Ovary (tissue), 9 donors: ENCODE measurements around the gene GAP43. TPM values are rescaled to one million over a fixed set of nuclear protein-coding genes. Genes with fewer than 3 reads are reported as not detected.

ENCODE experiments used
- DNase-seq, 5 donors: peaks; one replicate each; pipeline ENCODE4 v3.0.0-alpha.2; 2019 to 2020
- H3K27ac ChIP-seq, 2 donors: fragments of 200-600 bp; one replicate each; pipeline versions ENCODE4 v1.5.1 to v1.8.0; 2019 to 2022
- H3K27me3 ChIP-seq: fragments of 200-600 bp; one replicate; pipeline ENCODE4 v1.8.0; 2022
- H3K36me3 ChIP-seq: fragments of 200-600 bp; sonication (generic); one replicate; pipeline ENCODE4 v1.5.1; 2019
- H3K4me1 ChIP-seq: one replicate; pipeline ENCODE4 v1.8.1; 2013; ENCODE audit warnings: mild to moderate bottlenecking, moderate library complexity; ENCODE audit not compliant: insufficient read depth
- H3K4me3 ChIP-seq: fragments of 200-600 bp; sonication (generic); one replicate; pipeline ENCODE4 v1.5.1; 2017
- H3K9me3 ChIP-seq, 2 donors: fragments of 200-600 bp in 1 of 2; sonication (generic) in 1 of 2; one replicate each; pipeline versions ENCODE4 v1.5.1 to v1.8.1; 2013 to 2019; ENCODE audit warnings: mild to moderate bottlenecking in 1 of 2, moderate library complexity in 1 of 2
- EP300 ChIP-seq: sonication (generic); formaldehyde crosslinking; IDR thresholded peaks from one replicate; pipeline ENCODE4 v1.6.1; 2017; ENCODE audit warnings: antibody characterized with exemption
- POLR2A ChIP-seq: fragments of 450-650 bp; IDR thresholded peaks from one replicate; pipeline ENCODE4 v1.6.1; 2017; ENCODE audit warnings: antibody characterized with exemption, mild to moderate bottlenecking, moderate library complexity
- WGBS, 3 donors: extraction: QIAGEN DNeasy Blood & Tissue Kit in 1 of 3; methylation state at CpG; one replicate each; pipeline versions ENCODE4 v1.1.5 to v1.1.7; 2013 to 2017; 5-methylcytosine and 5-hydroxymethylcytosine counted together
- intact Hi-C, 4 donors: fragments of 100-400 bp; cut with DNase I; formaldehyde crosslinking; loops; one replicate each; pipeline versions ENCODE4 v1.11.0 to v1.15.1; 2022 to 2023
- polyA plus RNA-seq, 2 donors: library from polyadenylated mRNA; stranded (reverse); fragments of 200-250 nt in 1 of 2; fragments of 350-450 nt in 1 of 2; fragmentation: Illumina TruSeq in 1 of 2; extraction: RNeasy Lipid Tissue Mini Kit (QIAGEN cat#74804) in 1 of 2; gene quantifications; one replicate each; pipeline ENCODE4 v1.2.3, GENCODE V29; 2013 to 2014
- total RNA-seq, 7 donors: library from RNA; depleted of rRNA in 2 of 7; stranded (reverse); fragments of >200 nt in 2 of 7; fragmentation: NEBNext Ultra II Directional in 3 of 7; extraction: Animal tissue kit (Norgen Biotek cat#: 25700) in 3 of 7; gene quantifications; one replicate each; pipeline versions ENCODE4 v1.1.0 to v1.2.4, GENCODE V29; 2016 to 2023
- TF ChIP-seq, protein P1 (sequence below), 3 donors: fragments of 450-650 bp in 2 of 3; fragments of 200-600 bp in 1 of 3; IDR thresholded peaks; one replicate each; pipeline versions ENCODE4 v1.5.1 to v1.8.0; 2016 to 2022; ENCODE audit warnings: antibody characterized with exemption in 3 of 3, mild to moderate bottlenecking in 1 of 3
- donor health status: DM: no; HTN: no; CAD: no; lungs with moderate emphysema.
- donor health status: DM: no; HTN: no; CAD: no.
- donor health status: Bipolar disorder and iron deficiency.
- donor health status: DM: yes; HTN: yes; CAD: no.
- donor health status: DM: no; HTN: no; CAD: no.
- donor health status: DM: yes; HTN: yes; CAD: no.

GAP43 gene
- total and polyA plus RNA-seq, 9 donors, result 0.21 to 0.75 (median 0.29) TPM; not detected in 5

DNA sequence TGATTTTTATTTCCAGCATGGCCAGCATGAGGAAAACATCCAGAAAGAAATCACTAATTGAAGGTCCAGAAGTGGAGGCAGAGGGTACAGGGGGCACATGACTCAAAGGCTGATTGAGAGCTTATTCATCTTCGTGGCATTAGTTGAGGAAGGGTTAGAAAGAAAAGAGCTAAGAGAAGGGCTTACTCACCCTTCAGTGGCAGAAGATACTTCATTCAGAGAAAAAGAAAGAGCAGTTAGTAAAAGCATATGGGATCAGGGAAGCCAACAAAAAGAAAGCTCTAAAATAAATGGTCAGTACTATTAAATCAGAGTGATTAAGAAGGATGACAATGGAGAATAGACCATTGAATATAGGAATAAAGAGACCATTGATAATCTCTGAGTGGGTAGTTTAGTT lies 25.2 kb downstream of the GAP43 start:
- intact Hi-C loops, result no loop called here
- H3K9me3 ChIP-seq, result no peaks in the 10 kb centered on the region
- TF ChIP-seq EP300, result no peak
- TF ChIP-seq, protein P1, sequence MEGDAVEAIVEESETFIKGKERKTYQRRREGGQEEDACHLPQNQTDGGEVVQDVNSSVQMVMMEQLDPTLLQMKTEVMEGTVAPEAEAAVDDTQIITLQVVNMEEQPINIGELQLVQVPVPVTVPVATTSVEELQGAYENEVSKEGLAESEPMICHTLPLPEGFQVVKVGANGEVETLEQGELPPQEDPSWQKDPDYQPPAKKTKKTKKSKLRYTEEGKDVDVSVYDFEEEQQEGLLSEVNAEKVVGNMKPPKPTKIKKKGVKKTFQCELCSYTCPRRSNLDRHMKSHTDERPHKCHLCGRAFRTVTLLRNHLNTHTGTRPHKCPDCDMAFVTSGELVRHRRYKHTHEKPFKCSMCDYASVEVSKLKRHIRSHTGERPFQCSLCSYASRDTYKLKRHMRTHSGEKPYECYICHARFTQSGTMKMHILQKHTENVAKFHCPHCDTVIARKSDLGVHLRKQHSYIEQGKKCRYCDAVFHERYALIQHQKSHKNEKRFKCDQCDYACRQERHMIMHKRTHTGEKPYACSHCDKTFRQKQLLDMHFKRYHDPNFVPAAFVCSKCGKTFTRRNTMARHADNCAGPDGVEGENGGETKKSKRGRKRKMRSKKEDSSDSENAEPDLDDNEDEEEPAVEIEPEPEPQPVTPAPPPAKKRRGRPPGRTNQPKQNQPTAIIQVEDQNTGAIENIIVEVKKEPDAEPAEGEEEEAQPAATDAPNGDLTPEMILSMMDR (IDR thresholded peaks at IDR 0.05), result no peak
- no peak for TF ChIP-seq POLR2A
- no peak overlapping the region for H3K27ac ChIP-seq
- 80 to 86% (median 84%) methylated on average over 1 of the region's 1 CpG for WGBS, 3 donors
- no peaks in the 10 kb centered on the region for H3K27me3 ChIP-seq
- no peak for DNase-seq
- no peaks in the 10 kb centered on the region for H3K4me1 ChIP-seq
- no peaks in the 10 kb centered on the region for H3K36me3 ChIP-seq
- H3K4me3 ChIP-seq, result no peak overlapping the region

DNA sequence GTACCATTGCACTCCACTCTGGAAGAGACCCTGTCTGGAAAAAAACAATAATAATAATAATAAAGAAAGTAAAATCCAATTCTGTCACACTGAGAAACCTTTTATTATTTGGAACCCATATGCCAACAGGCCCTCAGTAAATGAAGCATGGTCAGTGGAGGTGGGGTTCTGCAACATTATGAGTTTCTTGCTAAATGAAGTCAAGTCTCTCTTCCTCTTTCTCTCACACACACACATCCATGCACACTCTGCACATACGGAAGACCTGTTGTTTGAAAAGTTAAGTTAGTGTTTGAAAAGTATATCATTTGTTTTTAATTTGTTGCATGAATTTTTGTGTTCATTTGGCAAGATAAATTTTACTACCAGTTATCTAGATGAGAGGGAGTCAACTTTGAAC lies 27.8 kb downstream of the GAP43 start:
- TF ChIP-seq, protein P1 (IDR thresholded peaks at IDR 0.05), result no peak
- TF ChIP-seq POLR2A (no peak), EP300 (no peak)
- intact Hi-C loops, result no loop called here
- DNase-seq, result no peak
- Histone ChIP-seq H3K27me3 (no peaks in the 10 kb centered on the region), H3K36me3 (no peaks in the 10 kb centered on the region), H3K27ac (no peak overlapping the region), H3K4me3 (no peak overlapping the region), H3K9me3 (no peaks in the 10 kb centered on the region), H3K4me1 (no peaks in the 10 kb centered on the region)
- WGBS, 3 donors, result 84 to 92% (median 85%) methylated on average over 1 of the region's 1 CpG

DNA sequence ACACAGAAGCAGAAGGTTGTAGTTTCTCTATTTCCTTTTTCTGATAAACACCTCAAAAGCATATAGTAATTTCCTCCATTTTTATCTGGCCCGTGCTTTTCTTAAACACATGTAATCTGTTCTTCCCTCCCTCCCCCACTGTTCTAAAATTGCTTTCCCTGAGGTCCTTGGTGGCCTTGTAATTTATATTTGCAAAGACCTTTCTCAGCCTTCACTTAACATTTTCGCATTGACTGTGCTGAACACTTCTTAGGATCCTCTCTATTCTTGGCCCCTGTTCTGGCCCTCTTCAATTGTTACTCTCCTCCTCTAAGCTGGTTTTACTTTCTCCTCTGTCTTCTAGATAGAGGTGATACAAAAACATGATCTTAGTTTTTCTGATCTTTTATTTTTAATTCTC lies 28.3 kb downstream of the GAP43 start:
- Histone ChIP-seq H3K27ac (no peak overlapping the region), H3K9me3 (no peaks in the 10 kb centered on the region), H3K4me3 (no peak overlapping the region), H3K27me3 (no peaks in the 10 kb centered on the region), H3K36me3 (no peaks in the 10 kb centered on the region), H3K4me1 (no peaks in the 10 kb centered on the region)
- TF ChIP-seq, protein P1 (IDR thresholded peaks at IDR 0.05), result no peak
- TF ChIP-seq POLR2A (no peak), EP300 (no peak)
- no peak for DNase-seq
- intact Hi-C loops, result no loop called here
- 39 to 54% (median 51%) methylated on average over 2 of the region's 2 CpGs for WGBS, 3 donors

DNA sequence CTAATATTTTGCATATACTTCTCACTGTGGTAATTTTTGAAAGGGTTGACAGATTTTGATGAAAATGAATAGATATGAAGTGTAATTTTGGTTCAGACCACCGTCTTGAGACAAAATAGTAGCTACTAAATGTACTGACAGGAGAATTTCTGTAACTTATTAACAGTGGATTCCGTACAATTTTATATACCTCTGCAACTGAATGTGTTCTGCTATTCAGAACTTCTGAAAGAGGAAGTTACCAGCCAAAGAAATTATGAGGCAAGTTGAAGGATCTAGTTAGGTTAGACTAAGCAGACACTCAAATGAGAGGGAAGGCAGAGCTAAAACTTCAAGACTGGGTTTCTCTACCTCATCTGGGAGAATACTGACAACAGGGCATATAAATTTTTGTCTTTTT lies 29.4 kb downstream of the GAP43 start:
- H3K27ac ChIP-seq, result no peak overlapping the region
- H3K9me3 ChIP-seq, result no peaks in the 10 kb centered on the region
- DNase-seq, result no peak
- H3K36me3 ChIP-seq, result no peaks in the 10 kb centered on the region
- TF ChIP-seq EP300 (no peak), POLR2A (no peak)
- TF ChIP-seq, protein P1 (IDR thresholded peaks at IDR 0.05), result no peak
- intact Hi-C loops, result no loop called here
- H3K27me3 ChIP-seq, result no peaks in the 10 kb centered on the region
- 94 to 96% (median 94%) methylated on average over 2 of the region's 2 CpGs for WGBS, 3 donors
- no peaks in the 10 kb centered on the region for H3K4me1 ChIP-seq
- H3K4me3 ChIP-seq, result no peak overlapping the region
